ENCODE data around the gene PLCXD1.

GRCh38 chrX:287670-288069 is 6.5 kb downstream of the PLCXD1 start:
- TF ChIP-seq CTCF (IDR thresholded peaks at IDR 0.05; ENCODE audit: insufficient read depth, low read depth, low read length) (no peak), EZH2 (IDR thresholded peaks at IDR 0.05; ENCODE audit: insufficient read depth, low read length) (no peak)
